Measurements from ENCODE around the gene CD84.

- TF ChIP-seq, protein P1, sequence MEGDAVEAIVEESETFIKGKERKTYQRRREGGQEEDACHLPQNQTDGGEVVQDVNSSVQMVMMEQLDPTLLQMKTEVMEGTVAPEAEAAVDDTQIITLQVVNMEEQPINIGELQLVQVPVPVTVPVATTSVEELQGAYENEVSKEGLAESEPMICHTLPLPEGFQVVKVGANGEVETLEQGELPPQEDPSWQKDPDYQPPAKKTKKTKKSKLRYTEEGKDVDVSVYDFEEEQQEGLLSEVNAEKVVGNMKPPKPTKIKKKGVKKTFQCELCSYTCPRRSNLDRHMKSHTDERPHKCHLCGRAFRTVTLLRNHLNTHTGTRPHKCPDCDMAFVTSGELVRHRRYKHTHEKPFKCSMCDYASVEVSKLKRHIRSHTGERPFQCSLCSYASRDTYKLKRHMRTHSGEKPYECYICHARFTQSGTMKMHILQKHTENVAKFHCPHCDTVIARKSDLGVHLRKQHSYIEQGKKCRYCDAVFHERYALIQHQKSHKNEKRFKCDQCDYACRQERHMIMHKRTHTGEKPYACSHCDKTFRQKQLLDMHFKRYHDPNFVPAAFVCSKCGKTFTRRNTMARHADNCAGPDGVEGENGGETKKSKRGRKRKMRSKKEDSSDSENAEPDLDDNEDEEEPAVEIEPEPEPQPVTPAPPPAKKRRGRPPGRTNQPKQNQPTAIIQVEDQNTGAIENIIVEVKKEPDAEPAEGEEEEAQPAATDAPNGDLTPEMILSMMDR (optimal IDR thresholded peaks at IDR 0.05 in 1 of 3, IDR thresholded peaks at IDR 0.05 in 1 of 3, conservative IDR thresholded peaks at IDR 0.05 in 1 of 3; ENCODE audit: extremely low read depth in 1 of 3, insufficient read depth in 2 of 3, low read length in 3 of 3) = no peak
- TF ChIP-seq EZH2 (IDR thresholded peaks at IDR 0.05; ENCODE audit: low read length) = no peak
Observed at GRCh38 chr1:160500321-160500990, 78.8 kb downstream of the CD84 start.
